A172 (cell line): ENCODE results near the gene GFRA1. TPM values are rescaled to one million over a fixed set of nuclear protein-coding genes. Genes with fewer than 3 reads are reported as not detected.
"Not testable (repeated sequence)": the region's sequence is repeated elsewhere in the genome, so short reads cannot be mapped to it uniquely, and the experiment has no call there.

Source experiments
- DNase-seq: peaks from one replicate; pipeline ENCODE4 v3.0.0-alpha.2; 2015; ENCODE audit warnings: low spot score
- total RNA-seq: library from RNA; depleted of rRNA; stranded (reverse); fragments of >200 nt; shearing (Covaris generic); gene quantifications from 2 replicates; pipeline ENCODE4 v1.2.3, GENCODE V29; 2014

The GFRA1 gene
- total RNA-seq, 1 experiment from 2014 or later = 21.3 TPM

DNA sequence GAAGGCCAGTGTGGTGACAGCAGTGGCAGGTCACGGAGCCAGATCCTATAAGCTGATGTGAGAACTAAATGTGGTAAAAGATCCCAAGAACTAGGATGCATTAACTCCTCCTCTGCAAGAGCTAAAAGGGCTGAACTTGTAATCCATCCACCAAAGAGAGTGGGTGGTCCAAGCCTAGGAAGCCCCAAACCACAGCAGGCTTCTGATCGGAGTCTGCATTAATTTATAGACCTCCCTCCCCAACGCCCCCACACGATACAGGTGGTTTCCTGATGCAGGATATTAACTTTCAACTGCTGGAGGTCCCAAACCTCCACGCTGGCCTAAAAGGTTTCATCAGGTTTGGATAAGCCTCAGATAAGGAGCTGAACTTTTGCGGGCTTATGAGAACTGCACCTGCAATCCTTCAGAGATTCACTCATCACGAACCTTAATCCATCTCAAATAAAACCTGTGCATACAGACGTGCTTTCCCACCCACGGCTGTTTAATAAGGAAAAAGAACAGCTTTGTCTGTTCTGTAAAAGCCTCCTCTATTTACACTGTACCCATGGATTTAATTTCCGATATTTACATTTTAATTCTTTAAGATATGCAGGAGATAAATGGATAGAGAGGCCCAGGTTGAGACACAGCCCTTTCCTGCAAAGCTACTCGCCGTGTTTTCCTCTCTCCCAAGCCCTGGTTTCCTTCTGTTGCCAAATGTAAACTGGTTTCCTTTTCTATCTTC is 74.9 kb downstream of the GFRA1 start:
- no peak for DNase-seq

DNA sequence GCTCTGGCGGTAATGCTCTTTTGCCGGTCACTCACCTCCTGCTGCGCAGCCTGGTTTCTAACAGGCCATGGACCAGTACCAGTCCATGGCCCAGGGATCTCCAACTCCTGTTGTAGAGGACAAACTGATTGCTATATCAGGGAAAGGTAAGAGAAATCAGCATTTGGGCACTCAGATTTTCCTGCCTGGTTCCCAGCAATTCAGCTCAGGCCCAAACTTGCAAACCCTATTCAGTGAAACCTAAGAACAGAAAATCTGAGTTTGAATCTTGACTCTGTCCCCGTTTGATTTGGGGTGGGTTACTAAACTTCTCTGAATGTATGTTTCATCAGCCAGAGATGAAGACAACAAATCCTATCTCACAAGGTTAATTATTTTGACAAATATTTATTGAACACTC is 77.4 kb downstream of the GFRA1 start:
- no peak for DNase-seq

DNA sequence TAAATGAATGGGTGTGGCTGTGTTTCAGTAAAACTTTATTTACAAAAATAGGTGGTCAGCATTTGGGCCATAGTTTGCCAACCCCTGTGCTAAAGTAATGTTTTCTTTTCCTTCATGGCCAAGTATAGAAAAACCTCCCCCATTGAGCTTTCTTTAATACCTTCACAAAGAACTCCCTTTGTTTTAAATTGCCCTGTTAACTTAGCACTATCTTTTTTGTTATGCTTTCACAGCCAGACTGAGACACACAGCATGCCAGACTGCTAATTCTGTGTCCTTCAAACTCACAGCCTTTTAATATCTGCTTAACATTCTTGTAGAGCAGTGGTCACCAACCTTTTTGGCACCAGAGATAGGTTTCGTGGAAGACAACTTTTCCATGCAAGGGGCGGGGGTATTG is 78.0 kb downstream of the GFRA1 start:
- no peak for DNase-seq

DNA sequence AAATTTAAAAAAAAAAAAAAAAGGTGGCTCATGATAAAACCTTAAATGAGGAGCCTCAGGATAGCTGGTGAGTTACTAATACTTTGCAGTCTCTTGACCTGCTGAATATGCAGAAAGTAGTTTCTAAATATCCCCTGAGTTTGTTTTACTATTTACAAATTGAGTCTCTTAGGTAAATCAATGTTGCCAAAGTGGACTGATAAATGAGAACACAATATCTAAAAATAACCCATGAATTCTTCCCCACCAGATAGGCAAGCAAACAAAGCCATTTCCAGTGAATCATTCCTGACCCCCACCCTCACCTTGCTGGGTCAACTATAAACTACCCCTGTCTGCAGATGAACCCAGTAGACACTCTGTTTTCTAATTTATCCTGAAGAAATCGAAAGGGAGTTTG is 78.9 kb downstream of the GFRA1 start:
- no peak for DNase-seq

DNA sequence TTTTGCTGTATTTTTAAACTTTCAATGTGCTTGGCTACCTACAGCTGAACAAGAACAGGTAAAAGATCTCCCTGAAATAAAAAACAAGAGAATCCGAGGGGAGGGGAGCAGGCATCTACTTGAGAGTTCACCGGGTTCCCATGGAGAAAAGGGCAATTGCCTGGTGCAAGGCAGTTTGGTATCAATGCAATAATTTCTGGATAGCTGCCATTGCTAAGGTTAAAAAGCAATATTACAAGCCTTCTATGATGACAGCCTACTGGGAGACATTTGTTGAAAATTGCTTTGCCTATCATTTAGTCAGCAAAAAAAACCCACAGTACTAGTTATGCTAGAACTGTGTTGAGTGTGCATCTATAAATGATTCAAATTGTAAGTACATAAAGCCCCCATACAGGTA is 82.1 kb downstream of the GFRA1 start:
- DNase-seq = no peak

DNA sequence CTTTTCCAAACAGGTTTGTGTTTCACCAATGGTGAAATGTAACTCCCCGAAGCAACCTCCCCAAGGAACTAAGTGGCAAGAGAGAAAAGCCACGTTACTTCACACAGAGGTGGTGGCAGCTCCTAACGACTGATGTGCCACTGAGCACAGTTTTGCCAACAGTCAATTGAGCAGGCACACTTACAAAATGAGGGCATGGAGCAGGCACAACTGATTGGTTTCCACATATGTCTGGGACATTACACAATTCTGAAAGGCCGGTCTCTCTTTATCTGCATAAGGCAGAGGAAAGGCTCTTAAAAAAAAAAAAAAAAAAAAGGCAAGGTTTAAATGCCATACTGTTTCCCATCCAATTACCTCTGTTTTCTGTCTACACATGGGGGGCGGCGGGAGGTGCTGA is 86.7 kb downstream of the GFRA1 start:
- no peak for DNase-seq

DNA sequence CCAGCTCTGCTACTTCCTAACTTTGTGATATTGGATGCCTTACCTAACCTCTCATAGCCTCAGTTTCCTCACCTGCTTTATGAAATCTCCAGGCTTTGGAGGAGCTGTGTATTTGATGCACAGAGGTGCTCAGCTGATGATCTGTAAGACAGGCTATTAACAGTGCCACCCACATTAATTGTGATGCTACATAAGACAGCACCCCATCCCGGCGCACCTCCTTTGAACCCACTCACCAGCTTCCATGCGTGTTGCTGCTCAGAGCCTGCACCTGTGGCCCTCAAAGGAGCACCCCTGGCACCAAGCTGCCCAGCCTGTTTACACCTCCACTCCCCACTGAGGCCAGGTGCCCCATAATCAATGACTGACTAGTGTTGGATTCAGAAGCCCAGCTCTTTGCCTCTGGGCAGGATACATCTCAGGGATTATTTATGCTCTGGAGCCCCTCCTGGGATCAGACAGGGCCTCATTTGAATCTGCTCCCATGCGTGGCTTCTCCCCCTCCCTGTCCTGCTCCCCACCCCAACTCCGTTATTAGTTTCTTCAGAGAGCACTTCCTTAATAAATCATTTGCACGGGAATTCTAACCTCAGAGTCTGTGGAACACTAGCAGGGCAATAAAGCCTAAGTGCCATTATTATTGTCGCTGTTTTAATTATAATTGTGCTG is 87.7 kb downstream of the GFRA1 start:
- no peak for DNase-seq

DNA sequence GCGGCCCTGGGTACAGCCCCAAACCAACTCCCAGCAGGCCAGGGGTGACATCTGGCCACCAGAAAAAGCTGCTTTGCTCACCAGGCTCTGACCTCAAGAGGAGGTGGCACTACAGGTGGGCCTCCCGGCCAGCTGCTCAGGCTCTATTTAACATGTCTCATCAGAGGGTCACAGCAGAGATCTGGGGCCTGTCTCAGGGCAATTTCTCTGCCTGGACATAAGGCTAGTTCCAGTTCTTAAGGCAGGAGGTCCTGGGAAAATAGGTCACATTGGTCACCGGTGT is 88.6 kb downstream of the GFRA1 start:
- no peak for DNase-seq

DNA sequence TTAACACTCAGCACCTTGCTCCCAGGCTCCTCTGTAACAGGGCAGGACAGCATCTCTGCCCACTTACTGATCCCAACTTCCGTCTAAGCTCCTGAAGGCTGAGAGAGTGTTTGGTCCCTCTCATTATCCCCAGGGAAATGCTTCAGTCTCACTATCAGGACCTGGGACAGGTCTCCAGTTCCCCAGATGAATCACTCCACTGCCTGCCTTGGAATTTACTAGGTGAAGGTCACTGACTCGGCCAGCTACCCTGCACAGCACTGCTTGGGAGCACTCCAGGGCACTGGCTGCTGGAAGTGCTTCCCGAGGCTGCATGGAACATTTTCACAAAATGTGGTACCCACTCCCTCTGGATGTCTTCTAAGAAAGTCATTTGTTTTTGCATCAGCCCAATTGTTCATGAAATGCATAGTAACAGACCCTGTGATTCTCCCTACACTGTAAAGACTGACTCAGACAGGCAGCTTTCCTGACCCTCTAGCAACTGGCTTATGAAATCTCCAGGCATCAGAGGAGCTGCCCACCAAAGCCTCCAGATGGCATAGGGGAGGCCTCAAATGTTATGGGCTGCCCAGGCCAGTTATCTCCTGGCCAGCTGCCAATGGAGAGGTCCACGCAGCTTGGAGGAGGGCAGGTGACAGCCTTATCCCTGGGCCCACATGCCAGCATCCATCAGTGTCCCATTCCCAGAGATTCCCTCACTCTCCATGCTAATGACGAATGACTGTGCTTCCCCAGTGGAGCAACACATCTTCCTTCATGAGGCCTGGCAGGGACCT is 89.1 kb downstream of the GFRA1 start:
- peak; percentile 56 for DNase-seq

DNA sequence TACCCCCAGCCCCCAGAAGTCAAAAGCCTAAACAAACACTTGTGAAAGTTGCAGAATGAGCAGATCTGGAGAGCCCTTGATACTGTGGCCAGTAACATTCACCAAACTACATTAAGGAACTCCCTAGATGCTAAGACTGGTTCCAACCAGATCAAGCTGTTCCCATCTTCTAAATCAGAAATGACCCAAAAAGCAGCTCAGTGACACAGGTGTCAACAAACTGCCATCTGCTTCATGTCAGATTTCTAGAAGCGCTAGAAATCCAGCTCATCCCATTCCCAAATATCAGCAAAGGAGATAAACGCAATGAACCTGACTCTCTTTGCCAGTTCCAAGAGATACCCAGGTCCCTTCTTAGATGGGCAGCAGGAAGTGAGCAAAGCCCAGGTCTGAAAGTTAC is 90.6 kb downstream of the GFRA1 start:
- DNase-seq = no peak

DNA sequence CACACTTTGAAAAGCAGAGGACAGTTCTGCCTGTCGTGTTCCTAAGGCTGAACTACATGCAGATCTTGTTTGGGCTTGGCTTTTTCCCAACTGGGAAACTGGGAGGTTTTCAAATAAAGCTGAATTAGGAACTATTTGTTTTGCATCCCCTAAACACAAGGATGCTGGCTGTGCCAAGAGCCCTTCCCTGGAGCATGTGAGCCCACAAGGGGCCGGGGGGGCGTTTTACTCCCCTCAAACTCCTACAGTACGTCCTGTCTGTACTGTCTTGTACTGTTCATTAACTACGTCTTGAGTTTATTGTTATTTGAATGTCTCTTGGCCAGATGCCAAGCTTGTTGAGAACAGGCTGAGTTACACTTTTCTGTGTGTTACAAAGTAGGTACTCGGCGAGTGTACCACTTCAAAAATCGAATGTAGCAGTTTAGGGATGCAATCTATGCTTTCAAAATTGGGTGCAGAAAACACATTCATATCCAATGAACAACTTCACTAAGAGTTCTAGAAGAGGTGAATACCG is 94.9 kb downstream of the GFRA1 start:
- no peak for DNase-seq

DNA sequence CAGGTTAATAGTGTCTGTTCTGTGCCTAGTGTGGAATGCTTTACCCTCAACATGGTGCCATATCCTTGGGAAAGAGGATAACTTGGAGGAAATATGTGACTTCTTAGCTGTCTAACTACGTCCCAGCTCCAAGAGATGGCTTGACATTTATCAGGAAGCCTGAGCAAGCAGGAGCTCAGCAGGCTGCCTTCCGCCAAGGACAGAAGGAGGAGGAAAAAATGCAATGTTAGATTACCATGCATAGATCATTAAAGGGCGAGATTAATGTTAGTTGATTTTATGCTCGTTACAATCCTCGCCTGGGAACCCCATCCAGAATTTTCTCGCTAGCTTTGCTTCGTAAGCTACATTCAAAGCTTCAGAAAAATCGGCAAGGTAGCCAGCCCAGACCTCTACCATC is 97.8 kb downstream of the GFRA1 start:
- DNase-seq = no peak

DNA sequence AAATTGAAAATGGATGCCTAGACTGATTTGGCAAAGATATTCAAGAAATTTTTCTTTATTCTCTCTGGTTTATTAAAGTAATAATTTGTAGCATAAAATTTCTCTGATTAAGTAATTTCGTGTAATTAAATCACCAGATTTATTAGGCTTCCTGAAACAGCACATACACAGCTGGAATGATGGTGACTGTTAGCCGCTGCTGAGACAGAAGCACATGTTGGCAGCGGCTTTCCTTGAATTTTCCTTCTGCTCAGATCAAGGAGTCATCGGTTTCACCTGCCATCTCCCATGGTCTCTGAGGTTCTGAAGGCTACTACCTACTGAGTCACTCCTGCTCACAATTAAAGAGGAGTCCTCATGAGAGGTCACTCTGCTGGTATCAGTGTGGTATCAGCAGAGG is 101.5 kb downstream of the GFRA1 start:
- DNase-seq = no peak

DNA sequence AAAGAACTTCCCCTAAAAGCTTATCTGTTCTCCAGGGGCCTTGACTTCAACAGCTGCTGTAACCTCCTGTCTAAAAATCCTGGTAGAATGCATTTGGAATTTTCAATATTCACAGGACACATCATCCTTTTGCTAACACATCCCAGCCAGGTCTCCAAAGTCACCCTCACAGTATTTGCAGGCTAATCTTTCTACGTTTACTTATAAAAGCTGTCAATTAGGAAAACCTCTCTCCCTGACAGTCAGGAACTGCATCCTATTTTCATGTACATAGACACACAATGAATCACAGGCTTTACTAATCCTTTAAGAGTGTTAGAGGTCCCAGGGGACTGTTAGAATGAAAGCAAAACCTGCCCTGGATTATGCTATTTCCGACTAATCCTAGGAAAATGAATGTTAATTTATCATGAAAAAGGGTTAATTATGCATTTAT is 102.2 kb downstream of the GFRA1 start:
- peak; percentile 45 for DNase-seq

DNA sequence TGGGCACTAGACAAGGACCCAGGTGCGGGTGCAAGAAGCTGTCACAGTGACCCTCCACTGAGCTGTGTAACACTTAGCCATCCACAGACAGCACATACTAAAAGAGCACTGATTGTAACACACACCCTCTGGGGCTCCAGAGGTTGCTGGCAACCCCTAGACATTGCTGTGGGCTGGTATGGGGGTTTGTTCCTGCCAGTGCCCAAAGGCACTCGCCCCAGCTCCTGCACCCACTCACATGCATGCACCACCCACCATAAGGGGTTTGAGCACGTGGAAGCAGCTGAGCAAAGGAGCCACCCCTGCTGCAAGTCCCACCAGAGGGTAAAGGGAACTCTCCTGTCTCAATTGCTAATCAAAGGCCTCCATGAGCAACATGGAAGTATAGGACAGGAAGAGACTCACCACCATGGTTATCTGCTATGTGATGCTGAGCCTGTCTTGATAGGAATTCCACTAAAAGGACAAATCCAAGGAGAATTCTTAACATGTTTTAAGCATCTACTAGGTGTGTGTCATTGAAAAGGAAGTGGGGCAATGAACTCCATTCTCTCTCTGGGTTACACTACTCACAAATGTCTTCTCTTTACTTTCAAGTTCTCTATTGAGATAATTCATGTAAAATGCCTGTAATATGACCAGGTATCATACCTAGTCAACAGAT is 103.1 kb downstream of the GFRA1 start:
- DNase-seq = no peak

DNA sequence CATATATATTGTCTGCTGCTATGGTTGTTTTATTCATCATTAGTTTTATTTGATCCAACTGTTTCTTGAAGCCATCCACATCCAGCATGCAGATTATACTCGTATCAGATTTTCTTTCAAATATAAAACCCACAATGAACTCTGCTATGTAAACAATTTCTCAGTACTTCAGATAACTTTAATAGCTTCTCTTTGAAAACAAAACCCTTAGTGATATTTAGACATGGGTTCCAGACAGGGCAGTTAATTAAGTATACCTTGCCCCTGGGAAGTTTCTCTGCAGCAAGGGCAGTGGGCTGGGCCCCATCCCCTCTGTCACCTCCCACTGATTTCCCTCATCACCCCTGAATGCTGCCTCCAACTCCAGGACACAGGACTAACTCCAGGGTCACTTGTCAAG is 104.3 kb downstream of the GFRA1 start:
- DNase-seq = no peak

DNA sequence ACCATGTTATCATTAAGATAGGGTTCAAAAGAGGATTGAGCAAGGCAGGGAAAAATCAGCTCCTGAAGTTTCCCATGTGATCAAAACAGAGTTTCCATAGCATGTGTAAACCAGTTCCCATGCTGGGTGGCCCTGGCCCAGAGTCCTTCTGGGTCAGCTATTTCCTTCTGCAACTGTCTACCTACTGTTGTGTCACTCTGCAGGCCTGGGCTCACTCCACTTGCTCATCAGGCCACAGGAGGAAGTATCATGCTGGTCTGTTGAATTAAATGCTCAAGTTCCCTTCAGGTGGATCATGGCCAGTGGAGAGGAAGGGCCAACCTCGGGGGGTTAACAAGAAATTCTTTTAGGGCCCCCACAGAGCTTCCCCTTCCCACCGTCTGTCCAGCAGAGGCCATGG is 104.7 kb downstream of the GFRA1 start:
- no peak for DNase-seq

DNA sequence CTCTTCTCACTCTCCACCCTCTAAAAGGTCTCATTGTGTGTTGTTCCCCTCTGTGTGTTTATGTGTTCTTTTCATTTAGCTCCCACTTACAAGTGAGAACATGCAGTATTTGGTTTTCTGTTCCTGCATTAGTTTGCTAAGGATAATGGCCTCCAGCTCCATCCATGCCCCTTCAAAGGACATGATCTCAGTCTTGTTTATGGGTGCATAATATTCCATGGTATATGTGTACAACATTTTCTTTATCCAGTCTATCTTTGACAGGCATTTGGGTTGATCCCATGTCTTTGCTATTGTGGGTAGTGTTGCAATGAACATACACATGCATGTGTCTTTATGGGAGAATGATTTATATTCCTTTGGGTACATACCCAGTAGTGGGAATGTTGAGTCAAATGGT is 107.1 kb downstream of the GFRA1 start:
- not testable (repeated sequence) for DNase-seq

DNA sequence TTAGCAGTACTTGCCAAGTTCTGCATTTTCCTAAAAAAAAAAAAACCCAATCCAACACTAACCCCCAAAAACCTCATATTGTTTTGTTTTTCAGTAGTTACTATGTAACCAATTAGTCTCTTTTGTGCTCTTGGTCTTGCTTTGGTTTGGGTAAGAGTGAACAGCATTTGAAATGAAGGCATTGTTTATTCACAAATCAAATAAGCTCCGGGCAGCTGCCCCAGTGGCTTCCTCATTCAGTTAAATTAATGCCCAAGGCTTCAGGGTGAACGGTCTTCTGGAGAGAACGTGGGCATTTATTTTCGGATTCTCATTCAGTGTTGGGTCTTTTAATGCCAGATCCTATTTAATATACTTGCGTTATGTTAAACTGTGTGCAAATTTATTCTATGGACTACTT is 108.7 kb downstream of the GFRA1 start:
- DNase-seq = no peak

DNA sequence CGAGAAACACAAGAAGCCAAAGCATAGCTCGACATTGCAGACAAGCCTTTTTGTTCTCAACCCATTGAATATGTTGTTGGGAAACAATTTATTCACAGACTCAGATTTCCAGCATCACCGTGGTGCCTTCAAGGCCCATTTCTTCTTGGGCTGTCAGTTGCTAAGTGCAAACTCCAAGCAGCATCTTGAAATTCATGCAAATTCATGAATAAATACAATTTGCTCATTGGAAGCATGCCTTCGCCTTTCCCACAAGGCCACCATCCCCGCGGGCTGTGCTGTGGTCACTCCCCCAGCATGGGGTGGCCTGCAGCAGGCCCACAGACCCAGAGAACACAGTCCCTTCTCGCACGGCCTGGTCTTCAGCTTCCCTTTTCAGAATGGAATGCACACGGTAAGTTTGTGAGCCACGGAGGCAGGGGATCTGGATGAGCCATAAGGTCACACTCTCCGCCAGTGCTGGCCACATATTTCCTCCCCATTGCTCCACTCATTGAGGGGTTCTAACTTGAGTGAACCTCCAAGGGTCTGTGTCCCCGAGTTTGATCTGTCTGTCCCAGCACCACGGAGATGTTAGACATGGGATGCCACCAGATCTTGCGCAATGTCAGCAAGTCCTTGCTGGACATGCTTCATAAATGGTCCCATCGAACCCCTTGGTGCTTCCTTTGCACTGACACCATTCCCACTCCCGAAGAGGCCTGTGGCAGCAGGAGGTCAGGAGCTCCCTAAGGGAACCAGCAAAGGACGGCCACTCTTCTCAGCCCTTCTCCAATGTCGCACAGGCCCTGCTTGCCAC is 109.5 kb downstream of the GFRA1 start:
- no peak for DNase-seq

DNA sequence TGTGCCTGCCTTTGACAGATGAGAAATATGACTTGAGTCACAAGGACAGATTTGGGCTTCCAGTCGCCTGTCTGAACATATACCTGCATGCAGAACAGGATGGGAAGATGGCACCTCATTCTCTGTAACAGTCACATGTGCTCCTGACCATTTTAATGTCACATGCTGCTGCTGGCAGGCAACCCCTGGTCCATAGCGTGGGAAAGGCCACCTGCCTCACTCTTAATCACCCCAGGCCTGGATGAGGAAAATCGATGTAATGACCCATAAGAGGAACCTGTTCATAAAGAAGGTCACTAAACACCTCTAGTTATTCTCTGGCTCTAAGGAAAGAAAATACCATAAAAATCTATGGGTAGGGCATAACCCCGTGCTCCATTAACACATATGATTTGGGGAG is 110.2 kb downstream of the GFRA1 start:
- DNase-seq = no peak

DNA sequence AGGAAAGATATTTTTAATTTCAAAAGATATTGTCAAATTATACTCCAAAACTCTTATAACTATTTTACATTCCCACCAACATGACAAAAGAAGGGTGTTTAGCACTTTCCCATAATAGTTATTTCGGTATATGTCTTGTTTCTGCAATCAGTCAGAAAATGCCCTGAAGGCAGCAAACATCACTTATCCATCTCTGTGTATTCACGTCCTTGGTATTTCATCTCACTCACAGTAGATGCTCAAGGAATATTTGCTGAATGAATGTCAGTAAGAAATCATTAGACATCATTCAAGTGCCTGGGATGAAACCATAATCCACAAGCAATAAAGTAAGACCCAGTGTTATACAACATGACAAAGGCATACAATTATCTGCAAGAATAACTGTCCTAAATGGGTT is 112.7 kb downstream of the GFRA1 start:
- no peak for DNase-seq
